GM18951 (cell line): Measurements from ENCODE around the gene OR1A2.
"Not testable (repeated sequence)": the region's sequence is repeated elsewhere in the genome, so short reads cannot be mapped to it uniquely, and the experiment has no call there.

Source experiments
- POLR2A ChIP-seq: IDR thresholded peaks from 4 replicates; pipeline ENCODE4 v1.6.1; 2011; ENCODE audit warnings: mild to moderate bottlenecking; ENCODE audit not compliant: insufficient read length, insufficient read depth; ENCODE audit errors: extremely low read depth
- in situ Hi-C: fragments of 300-500 bp; cut with MboI; formaldehyde crosslinking; loops from one replicate; pipeline ENCODE4 v1.12.0; 2022; ENCODE audit warnings: low sequenced_read_pairs, mixed read lengths, inconsistent platforms; ENCODE audit not compliant: unreplicated experiment

OR1A2 gene

DNA sequence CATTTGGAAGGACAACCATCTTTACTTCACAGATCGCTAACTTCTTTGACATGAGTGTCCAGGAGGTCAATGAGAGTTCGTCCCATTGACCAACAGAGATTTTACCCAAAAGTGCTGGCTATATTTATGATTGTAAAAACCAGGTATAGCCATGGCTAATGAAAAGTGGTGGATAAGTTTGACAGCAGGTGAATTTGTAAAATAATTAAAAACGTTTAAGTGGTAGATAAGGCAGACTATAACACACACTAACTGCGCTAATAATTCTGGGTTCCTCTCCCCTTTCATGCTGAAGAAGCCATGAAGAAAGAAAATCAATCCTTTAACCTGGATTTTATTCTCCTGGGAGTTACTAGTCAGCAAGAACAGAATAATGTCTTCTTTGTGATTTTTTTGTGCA lies at the start of gene OR1A2:
Gene OR1A2 (plus strand): TSS at position 301 of the 400 bp plus-strand sequence. CDS start 0 bp downstream, at position 301.
- TF ChIP-seq POLR2A = no peak
- in situ Hi-C loops = no loop called here

- TF ChIP-seq POLR2A = no peak
- in situ Hi-C loops = no loop called here
Measured at GRCh38 chr17:3157218-3157617, 40.1 kb upstream of the OR1A2 start.

DNA sequence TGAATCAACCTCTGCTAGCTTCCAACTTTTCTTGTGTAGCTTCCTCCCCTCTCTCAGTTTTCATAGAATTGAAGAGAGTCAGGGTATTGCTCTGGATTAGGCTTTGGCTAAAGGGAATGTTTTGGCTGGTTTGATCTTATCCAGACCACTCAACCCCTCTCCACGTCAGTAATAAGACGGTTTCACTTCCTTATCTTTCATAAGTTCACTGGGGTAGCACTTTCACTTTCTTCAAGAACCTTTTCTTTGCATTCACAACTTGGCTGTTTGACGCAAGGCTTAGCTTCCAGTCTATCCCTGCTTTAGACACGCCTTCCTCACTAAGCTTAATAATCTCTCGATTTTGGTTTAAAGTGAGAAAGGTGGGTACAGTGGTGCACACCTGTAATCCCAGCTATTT lies 29.7 kb upstream of the OR1A2 start:
- in situ Hi-C loops = no loop called here
- TF ChIP-seq POLR2A = no peak

DNA sequence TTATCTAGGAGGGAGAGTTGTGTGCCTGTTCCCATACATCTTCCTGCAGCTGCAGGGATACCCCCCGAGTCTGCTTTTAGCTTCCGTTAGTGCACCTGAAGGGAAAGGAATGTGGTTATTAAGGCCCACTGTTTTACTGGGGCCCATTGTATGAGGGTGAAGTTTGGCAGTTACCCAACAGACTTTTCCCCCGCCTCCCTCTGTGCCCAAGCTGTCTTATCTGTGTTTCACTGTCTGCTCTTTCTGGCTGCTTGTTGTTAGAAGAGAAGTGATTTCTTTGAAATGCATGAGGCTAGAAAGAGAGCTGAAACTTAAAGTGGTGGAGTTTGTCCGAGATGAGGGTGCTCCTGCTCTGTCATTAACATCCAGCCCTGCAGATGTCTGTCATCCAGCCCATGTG lies 7.4 kb upstream of the OR1A2 start:
- TF ChIP-seq POLR2A = no peak
- in situ Hi-C loops = no loop called here

GRCh38 chr17:3207367-3207766 lies 10.0 kb downstream of the OR1A2 start, which contains the start of gene OR1A1:
OR1A1 (plus strand) TSS chr17:3207667; CDS start chr17:3215621, 7,954 bp downstream.
- in situ Hi-C loops = no loop called here
- TF ChIP-seq POLR2A = no peak

- in situ Hi-C loops = no loop called here
- no peak for TF ChIP-seq POLR2A
Measured at GRCh38 chr17:3208484-3208883, 11.2 kb downstream of the OR1A2 start.

GRCh38 chr17:3213001-3213400 lies 15.7 kb downstream of the OR1A2 start:
- no peak for TF ChIP-seq POLR2A
- in situ Hi-C loops = no loop called here

DNA sequence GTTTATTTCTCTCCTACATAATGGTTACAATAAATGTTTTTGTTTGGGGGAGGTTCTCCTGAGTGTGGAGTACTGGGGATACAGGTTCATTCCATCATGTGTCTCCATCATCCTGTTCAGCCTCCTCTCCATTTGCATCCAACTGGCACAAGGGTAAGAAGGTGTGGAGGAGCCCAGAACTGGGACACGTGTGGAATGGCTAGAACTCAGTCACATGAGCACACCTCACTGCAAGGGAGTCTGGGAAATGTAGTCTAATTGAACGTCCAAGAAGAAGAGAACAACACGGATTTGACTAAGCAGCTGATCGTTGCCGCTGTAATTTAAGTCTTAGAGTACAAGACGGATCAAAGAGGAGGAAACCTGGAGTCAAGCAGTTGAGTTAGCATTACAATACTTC lies 16.3 kb downstream of the OR1A2 start:
- no peak for TF ChIP-seq POLR2A
- in situ Hi-C loops = no loop called here

DNA sequence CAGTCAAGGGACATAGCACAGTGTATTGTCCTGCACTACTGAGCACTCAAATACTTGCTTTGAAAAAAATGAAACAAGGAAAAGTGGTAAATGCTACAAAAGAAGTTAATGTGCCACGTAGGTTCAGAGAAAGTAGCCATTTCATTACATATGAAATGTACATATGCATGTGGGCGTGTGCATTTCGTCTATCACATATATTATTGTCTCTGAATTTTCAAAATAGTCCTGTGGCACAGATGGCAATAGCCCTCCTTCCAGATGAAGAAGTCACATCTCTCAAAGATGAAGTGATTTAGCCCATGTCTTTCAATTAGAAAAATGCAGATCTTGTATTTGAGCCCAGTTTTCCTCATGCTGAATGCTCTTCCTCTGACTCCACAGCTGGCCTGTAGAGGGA lies 22.7 kb downstream of the OR1A2 start:
- in situ Hi-C loops = not testable (repeated sequence)

DNA sequence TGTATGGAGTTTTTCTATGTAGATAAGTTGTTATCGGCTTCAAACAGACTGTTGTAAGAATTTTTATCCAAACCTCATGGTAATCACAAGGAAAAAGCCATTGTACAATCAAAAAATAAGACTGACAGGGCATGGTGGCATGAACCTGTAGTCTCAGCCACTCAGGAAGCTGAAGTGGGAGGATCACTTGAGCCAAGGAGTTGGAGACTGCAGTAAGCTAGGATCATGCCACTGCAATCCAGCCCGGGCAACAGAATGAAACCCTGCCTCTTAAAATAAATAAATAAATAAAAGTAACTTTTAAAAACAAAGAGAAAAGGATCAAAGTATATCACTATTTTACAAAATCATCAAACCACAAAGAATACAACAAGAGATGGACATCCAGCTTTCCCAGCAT lies 24.5 kb downstream of the OR1A2 start:
- TF ChIP-seq POLR2A = no peak
- in situ Hi-C loops = no loop called here

- in situ Hi-C loops = no loop called here
- TF ChIP-seq POLR2A = no peak
Measured at GRCh38 chr17:3222505-3222904, 25.2 kb downstream of the OR1A2 start.

- in situ Hi-C loops = not testable (repeated sequence)
Measured at GRCh38 chr17:3224721-3225352, 27.5 kb downstream of the OR1A2 start.

GRCh38 chr17:3232300-3232699 lies 35.0 kb downstream of the OR1A2 start:
- in situ Hi-C loops = not testable (repeated sequence)

GRCh38 chr17:3238685-3239084 lies 41.4 kb downstream of the OR1A2 start:
- in situ Hi-C loops = not testable (repeated sequence)

GRCh38 chr17:3241044-3241443 lies 43.7 kb downstream of the OR1A2 start:
- in situ Hi-C loops = not testable (repeated sequence)

DNA sequence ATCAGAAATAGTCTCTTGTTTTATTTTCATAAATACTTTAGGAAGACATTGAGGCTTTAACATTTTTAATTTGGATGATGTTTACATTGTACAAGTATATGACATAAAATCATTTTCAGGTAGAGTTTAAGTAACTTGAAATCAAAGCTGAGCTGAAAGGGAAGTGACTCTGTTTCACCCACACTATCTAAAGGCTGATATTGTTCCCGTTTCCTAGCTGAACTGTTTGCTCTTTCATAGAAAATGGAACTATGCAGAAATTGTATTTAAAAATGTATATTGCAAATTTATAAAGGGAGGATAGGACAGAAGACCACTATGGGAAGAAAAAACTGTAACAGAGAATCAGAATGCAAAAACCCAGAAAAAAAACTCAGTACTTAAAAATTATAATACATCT lies 47.5 kb downstream of the OR1A2 start:
- in situ Hi-C loops = not testable (repeated sequence)
